OCI-LY1 (cell line): ENCODE data around the gene NUP155.

Experiments
- H2AFZ ChIP-seq: fragments of 200-600 bp; sonication (generic), shearing (Covaris generic); 2 replicates; pipeline ENCODE4 v1.6.0; 2014; ENCODE audit warnings: antibody characterized with exemption, mild to moderate bottlenecking, low read length
- H3F3A ChIP-seq: fragments of 200-600 bp; sonication (generic), shearing (Covaris generic); 2 replicates; pipeline ENCODE4 v1.6.0; 2014; ENCODE audit warnings: mild to moderate bottlenecking, antibody characterized with exemption, low read length, moderate library complexity; ENCODE audit not compliant: insufficient read depth
- H3K27ac ChIP-seq: fragments of 200-600 bp; sonication (generic); 2 replicates; pipeline ENCODE4 v1.5.1; 2014; ENCODE audit warnings: low read length, mixed run types, mild to moderate bottlenecking, low read depth; ENCODE audit not compliant: poor library complexity, severe bottlenecking
- H3K27me3 ChIP-seq: fragments of 200-600 bp; sonication (generic); 2 replicates; pipeline ENCODE4 v1.6.0; 2014; ENCODE audit warnings: antibody characterized with exemption, mild to moderate bottlenecking, low read length, moderate library complexity; ENCODE audit not compliant: insufficient read depth
- H3K36me3 ChIP-seq: fragments of 200-600 bp; sonication (generic); 2 replicates; pipeline ENCODE4 v1.6.1; 2014; ENCODE audit warnings: mild to moderate bottlenecking, antibody characterized with exemption, low read length, moderate library complexity, mixed read lengths; ENCODE audit not compliant: insufficient read depth
- H3K4me1 ChIP-seq: fragments of 200-600 bp; sonication (generic); 2 replicates; pipeline ENCODE4 v1.5.1; 2014; ENCODE audit warnings: mild to moderate bottlenecking, low read length, moderate library complexity; ENCODE audit not compliant: insufficient read depth, severe bottlenecking
- H3K4me2 ChIP-seq: fragments of 200-600 bp; sonication (generic), shearing (Covaris generic); 2 replicates; pipeline ENCODE4 v1.6.1; 2014; ENCODE audit warnings: low read length
- H3K4me3 ChIP-seq: fragments of 200-600 bp; sonication (generic); 2 replicates; pipeline ENCODE4 v1.5.1; 2014; ENCODE audit warnings: low read length, low read depth, mild to moderate bottlenecking, mixed read lengths; ENCODE audit not compliant: poor library complexity, severe bottlenecking
- H3K79me2 ChIP-seq: fragments of 200-600 bp; shearing (Covaris generic); 2 replicates; pipeline ENCODE4 v1.6.1; 2016; ENCODE audit warnings: mixed run types, low read length, mixed read lengths; ENCODE audit not compliant: insufficient read depth
- H3K9ac ChIP-seq: fragments of 200-600 bp; sonication (generic), shearing (Covaris generic); 2 replicates; pipeline ENCODE4 v1.6.1; 2014; ENCODE audit warnings: mild to moderate bottlenecking, low read length, mixed read lengths
- H3K9me2 ChIP-seq: fragments of 200-600 bp; sonication (generic), shearing (Covaris generic); 2 replicates; pipeline ENCODE4 v1.6.1; 2014; ENCODE audit warnings: low read depth, mild to moderate bottlenecking, low read length, mixed read lengths
- H3K9me3 ChIP-seq: fragments of 200-600 bp; shearing (Covaris generic); 2 replicates; pipeline ENCODE4 v1.6.1; 2014; ENCODE audit warnings: low read length, mixed read lengths
- H4K20me1 ChIP-seq: fragments of 200-600 bp; sonication (generic), shearing (Covaris generic); 2 replicates; pipeline ENCODE4 v1.6.0; 2016; ENCODE audit warnings: mild to moderate bottlenecking, low read length; ENCODE audit not compliant: insufficient read depth
- EZH2 ChIP-seq: fragments of 200-600 bp; sonication (generic), shearing (Covaris generic); IDR thresholded peaks from 2 replicates; pipeline ENCODE4 v1.8.0; 2017; ENCODE audit warnings: borderline replicate concordance, mixed run types, mild to moderate bottlenecking, antibody characterized with exemption, low read length, moderate library complexity, mixed read lengths
- TF ChIP-seq, protein P1 (sequence below): fragments of 200-600 bp; sonication (generic), shearing (Covaris generic); IDR thresholded peaks from 2 replicates; pipeline ENCODE4 v1.5.1; 2017; ENCODE audit warnings: mild to moderate bottlenecking, antibody characterized with exemption, low read length, moderate library complexity, mixed read lengths

The NUP155 gene

DNA sequence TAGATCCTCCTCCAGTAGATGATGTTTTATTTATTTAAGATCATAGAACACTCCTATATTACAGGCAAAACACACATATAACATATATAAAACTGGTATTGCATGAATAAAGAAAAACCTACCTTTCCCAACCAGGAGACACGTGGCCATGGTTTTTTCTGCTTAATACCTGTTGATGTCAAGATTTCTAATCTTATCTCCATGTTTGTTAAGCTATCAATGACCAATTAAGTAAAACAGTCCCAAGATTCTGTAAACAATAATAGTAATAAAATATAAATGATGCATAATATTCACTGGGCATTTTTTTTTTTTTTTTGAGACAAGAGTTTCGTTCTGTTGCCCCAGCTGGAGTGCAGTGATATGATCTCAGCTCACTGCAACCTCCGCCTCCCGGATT lies 123.4 kb downstream of the NUP155 start:
- Histone ChIP-seq H3K79me2 (no peaks in the 10 kb centered on the region), H4K20me1 (no peaks in the 10 kb centered on the region), H3K36me3 (no peaks in the 10 kb centered on the region; the same call in 1 of the 2 replicates), H3K9ac (no peak overlapping the region), H2AFZ (no peak overlapping the region), H3K4me1 (peaks cover 23% of the 10 kb centered on the region), H3F3A (no peaks in the 10 kb centered on the region), H3K4me2 (peak overlapping the region; percentile 16; the same call in 1 of the 2 replicates), H3K4me3 (no peak overlapping the region), H3K9me2 (no peaks in the 10 kb centered on the region), H3K27me3 (no peaks in the 10 kb centered on the region), H3K27ac (no peak overlapping the region), H3K9me3 (no peaks in the 10 kb centered on the region)
- no peak for TF ChIP-seq EZH2
- TF ChIP-seq, protein P1, sequence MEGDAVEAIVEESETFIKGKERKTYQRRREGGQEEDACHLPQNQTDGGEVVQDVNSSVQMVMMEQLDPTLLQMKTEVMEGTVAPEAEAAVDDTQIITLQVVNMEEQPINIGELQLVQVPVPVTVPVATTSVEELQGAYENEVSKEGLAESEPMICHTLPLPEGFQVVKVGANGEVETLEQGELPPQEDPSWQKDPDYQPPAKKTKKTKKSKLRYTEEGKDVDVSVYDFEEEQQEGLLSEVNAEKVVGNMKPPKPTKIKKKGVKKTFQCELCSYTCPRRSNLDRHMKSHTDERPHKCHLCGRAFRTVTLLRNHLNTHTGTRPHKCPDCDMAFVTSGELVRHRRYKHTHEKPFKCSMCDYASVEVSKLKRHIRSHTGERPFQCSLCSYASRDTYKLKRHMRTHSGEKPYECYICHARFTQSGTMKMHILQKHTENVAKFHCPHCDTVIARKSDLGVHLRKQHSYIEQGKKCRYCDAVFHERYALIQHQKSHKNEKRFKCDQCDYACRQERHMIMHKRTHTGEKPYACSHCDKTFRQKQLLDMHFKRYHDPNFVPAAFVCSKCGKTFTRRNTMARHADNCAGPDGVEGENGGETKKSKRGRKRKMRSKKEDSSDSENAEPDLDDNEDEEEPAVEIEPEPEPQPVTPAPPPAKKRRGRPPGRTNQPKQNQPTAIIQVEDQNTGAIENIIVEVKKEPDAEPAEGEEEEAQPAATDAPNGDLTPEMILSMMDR, result no peak

DNA sequence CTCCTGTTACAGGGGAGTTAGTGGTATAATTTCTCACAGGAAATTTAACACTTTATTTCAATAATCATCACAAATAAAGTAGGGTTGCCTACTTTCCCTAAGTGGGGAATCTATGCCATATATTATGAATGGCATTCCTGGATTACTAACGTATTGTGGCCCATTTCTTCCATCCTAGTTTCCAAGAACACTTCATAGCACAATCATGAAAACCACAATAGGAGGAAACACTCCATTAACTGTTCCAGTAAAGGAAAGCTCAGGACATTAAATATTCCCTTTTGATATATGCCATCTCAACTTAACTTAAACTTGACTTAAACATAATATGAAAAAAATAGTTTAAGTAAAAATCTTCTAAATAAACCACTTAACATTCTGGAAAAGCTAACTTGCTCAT lies 123.9 kb downstream of the NUP155 start:
- Histone ChIP-seq H2AFZ (no peak overlapping the region), H4K20me1 (no peaks in the 10 kb centered on the region), H3K9ac (no peak overlapping the region), H3K4me2 (peak overlapping the region; percentile 16; the same call in 1 of the 2 replicates), H3K9me3 (no peaks in the 10 kb centered on the region), H3K27ac (no peak overlapping the region), H3K9me2 (no peaks in the 10 kb centered on the region), H3F3A (no peaks in the 10 kb centered on the region), H3K36me3 (no peaks in the 10 kb centered on the region; the same call in 1 of the 2 replicates), H3K79me2 (no peaks in the 10 kb centered on the region), H3K4me3 (no peak overlapping the region), H3K4me1 (peaks cover 23% of the 10 kb centered on the region), H3K27me3 (no peaks in the 10 kb centered on the region)
- TF ChIP-seq EZH2, result no peak
- TF ChIP-seq, protein P1, result no peak
